Uterus (tissue), 4 donors: ENCODE results near the gene TTBK2. TPM values are rescaled to one million over a fixed set of nuclear protein-coding genes. Genes with fewer than 3 reads are reported as not detected.

ENCODE experiments used
- DNase-seq, 2 donors: peaks; one replicate each; pipeline ENCODE4 v3.0.0-alpha.2; 2019 to 2020
- H3K27ac ChIP-seq, 2 donors: fragments of 200-600 bp; sonication (generic); 1 replicate in 1 of 2; 2 replicates in 1 of 2; pipeline ENCODE4 v1.5.1; 2016 to 2018
- H3K27me3 ChIP-seq, 2 donors: fragments of 200-600 bp; sonication (generic); one replicate each; pipeline ENCODE4 v1.5.1; 2018 to 2019; ENCODE audit warnings: control low read depth in 1 of 2
- H3K36me3 ChIP-seq, 2 donors: fragments of 200-600 bp; sonication (generic); one replicate each; pipeline ENCODE4 v1.5.1; 2019; ENCODE audit warnings: control low read depth in 1 of 2
- H3K4me1 ChIP-seq, 2 donors: fragments of 200-600 bp; sonication (generic); one replicate each; pipeline ENCODE4 v1.5.1; 2018 to 2019; ENCODE audit warnings: control low read depth in 1 of 2
- H3K4me3 ChIP-seq, 2 donors: fragments of 200-600 bp; sonication (generic); 1 replicate in 1 of 2; 2 replicates in 1 of 2; pipeline ENCODE4 v1.5.1; 2018 to 2019; ENCODE audit warnings: mild to moderate bottlenecking in 1 of 2
- H3K9me3 ChIP-seq, 2 donors: fragments of 200-600 bp; sonication (generic); one replicate each; pipeline ENCODE4 v1.5.1; 2019; ENCODE audit warnings: control low read depth in 1 of 2
- CTCF ChIP-seq, 4 experiments: fragments of 200-600 bp in 2 of 4; fragments of 450-650 bp in 2 of 4; sonication (generic) in 2 of 4; IDR thresholded peaks; one replicate each; pipeline ENCODE4 v1.5.1; 2016 to 2019; ENCODE audit warnings: antibody characterized with exemption in 4 of 4, mild to moderate bottlenecking in 2 of 4, moderate library complexity in 1 of 4
- POLR2A ChIP-seq, 2 donors: fragments of 450-650 bp; IDR thresholded peaks; one replicate each; pipeline ENCODE4 v1.6.1; 2016; ENCODE audit warnings: antibody characterized with exemption in 2 of 2, mild to moderate bottlenecking in 1 of 2, moderate library complexity in 1 of 2
- intact Hi-C: fragments of 100-400 bp; cut with DNase I; formaldehyde crosslinking; loops from one replicate; pipeline ENCODE4 v1.15.1; 2023; ENCODE audit warnings: low total_unique reads
- total RNA-seq, 4 donors: library from RNA; depleted of rRNA in 3 of 4; stranded (reverse); fragments of >200 nt in 3 of 4; gene quantifications; one replicate each; pipeline versions ENCODE4 v1.1.0 to v1.2.4, GENCODE V29; 2014 to 2023
- donor health status: DM: yes; HTN: yes; CAD: no.

TTBK2 gene
- total RNA-seq, 4 donors from 2014 or later: 5.9 to 32.3 (median 20.6) TPM

- H3K27me3 ChIP-seq: no peaks in the 10 kb centered on the region
- no peak for TF ChIP-seq POLR2A (IDR thresholded peaks at IDR 0.05)
- no peak for TF ChIP-seq CTCF (IDR thresholded peaks at IDR 0.05)
- no peak overlapping the region for H3K27ac ChIP-seq
- DNase-seq: no peak
- intact Hi-C loops: no loop called here
- no peaks in the 10 kb centered on the region for H3K36me3 ChIP-seq
- H3K4me1 ChIP-seq: no peaks in the 10 kb centered on the region
- H3K9me3 ChIP-seq: no peaks in the 10 kb centered on the region
- H3K4me3 ChIP-seq: no peak overlapping the region
Measured at GRCh38 chr15:42931702-42932486, 11.3 kb upstream of the TTBK2 start.

GRCh38 chr15:42929306-42929848 is 8.8 kb upstream of the TTBK2 start:
- DNase-seq: no peak
- Histone ChIP-seq H3K27ac (no peak overlapping the region), H3K4me1 (no peaks in the 10 kb centered on the region), H3K4me3 (no peak overlapping the region), H3K9me3 (no peaks in the 10 kb centered on the region), H3K27me3 (no peaks in the 10 kb centered on the region), H3K36me3 (no peaks in the 10 kb centered on the region)
- TF ChIP-seq POLR2A (IDR thresholded peaks at IDR 0.05): no peak
- TF ChIP-seq CTCF (IDR thresholded peaks at IDR 0.05): no peak
- intact Hi-C loops: loop anchor here (10.0 kb wide), 1 partner anchor 195 kb away; the partner anchor contains the start of gene CDAN1

- peak in 1 of 2 donors; percentile 42 for DNase-seq
- H3K4me3 ChIP-seq: peak overlapping the region; percentile 87 to 97
- H3K9me3 ChIP-seq: no peaks in the 10 kb centered on the region
- H3K4me1 ChIP-seq: no peaks in the 10 kb centered on the region
- no peaks in the 10 kb centered on the region for H3K36me3 ChIP-seq
- TF ChIP-seq POLR2A (IDR thresholded peaks at IDR 0.05) (no peak), CTCF (IDR thresholded peaks at IDR 0.05) (no peak)
- intact Hi-C loops: loop anchor here (10.0 kb wide), 1 partner anchor 187 kb away; the partner anchor contains the start of gene CDAN1
- no peaks in the 10 kb centered on the region for H3K27me3 ChIP-seq
- H3K27ac ChIP-seq: peak overlapping the region; percentile 78 to 87
Measured at GRCh38 chr15:42921342-42921731, 759 bp upstream of the TTBK2 start.

GRCh38 chr15:42919799-42920518 is 619 bp downstream of the TTBK2 start:
- no peaks in the 10 kb centered on the region for H3K9me3 ChIP-seq
- TF ChIP-seq POLR2A (IDR thresholded peaks at IDR 0.05) (no peak), CTCF (IDR thresholded peaks at IDR 0.05) (no peak)
- no peaks in the 10 kb centered on the region for H3K4me1 ChIP-seq
- peak overlapping the region; percentile 87 to 91 for H3K27ac ChIP-seq
- H3K36me3 ChIP-seq: no peaks in the 10 kb centered on the region
- no peaks in the 10 kb centered on the region for H3K27me3 ChIP-seq
- intact Hi-C loops: loop anchor here (10.0 kb wide), 1 partner anchor 185 kb away; the partner anchor contains the start of gene CDAN1
- peak; percentile 50 to 56 for DNase-seq
- peak overlapping the region; percentile 87 to 97 for H3K4me3 ChIP-seq
